ENCODE data around the gene ENTPD8. TPM values are rescaled to one million over a fixed set of nuclear protein-coding genes. Genes with fewer than 3 reads are reported as not detected.

Gene ENTPD8
- total and polyA plus RNA-seq, 10 of the 15 experiments (the other 5 are each of a cell fraction or from before 2014, with no cell fraction given), result not detected

GRCh38 chr9:137435980-137436760 is 5.0 kb downstream of the ENTPD8 start:
- no TSS peak for BruUV-seq (replicated peaks)
- WGBS (ENCODE audit: insufficient coverage, insufficient replicate concordance, low lambda C conversion rate, missing lambda C conversion rate), result 16% methylated on average over 36 of the region's 42 CpGs
- intact Hi-C loops (cut with micrococcal nuclease; ENCODE audit: unreplicated experiment), result no loop called here

More at GRCh38 chr9:137435980-137436760, 5.0 kb downstream of the ENTPD8 start:
- Histone ChIP-seq H3K27ac (ENCODE audit: control insufficient read depth, insufficient read depth) (no peak overlapping the region), H3K4me3 (no peak overlapping the region), H3K4me2 (ENCODE audit: control insufficient read depth, insufficient read depth) (no peak overlapping the region), H3K36me3 (ENCODE audit: control insufficient read depth in 2 of 2, insufficient read depth in 2 of 2, low read length in 1 of 2) (no peaks in the 10 kb centered on the region), H3K9me3 (replicated peaks; ENCODE audit: control insufficient read depth, insufficient read depth, low read length) (no peaks in the 10 kb centered on the region), H3K79me2 (ENCODE audit: control insufficient read depth, insufficient read depth, low read length) (no peaks in the 10 kb centered on the region), H2AFZ (ENCODE audit: control insufficient read depth, low read depth, low read length) (no peak overlapping the region), H4K20me1 (ENCODE audit: control insufficient read depth, insufficient read depth) (no peaks in the 10 kb centered on the region), H3K27me3 (replicated peaks in 1 of 2; ENCODE audit: control insufficient read depth in 2 of 2, insufficient read depth in 2 of 2, low read length in 1 of 2) (no peaks in the 10 kb centered on the region), H3K4me1 (ENCODE audit: control insufficient read depth, insufficient read depth, low read length) (no peaks in the 10 kb centered on the region), H3K9ac (ENCODE audit: control insufficient read depth, insufficient read depth, low read length) (no peak overlapping the region)
- SMC1A ChIA-PET (ENCODE audit: uncharacterized antibody, unreplicated experiment), result no interaction called here
- RAD21 ChIA-PET (ENCODE audit: unreplicated experiment), result no interaction called here
- POLR2A ChIA-PET, result no interaction called here
- DNase-seq (ENCODE audit: low read depth, low spot score), result no peak
- FAIRE-seq, result no peak
- CTCF ChIA-PET, result no interaction called here
- in situ Hi-C loops (cut with MboI), result no loop called here
- TF ChIP-seq PML (IDR thresholded peaks at IDR 0.05; ENCODE audit: low read length) (no peak), E2F8 (IDR thresholded peaks at IDR 0.05; ENCODE audit: low read depth, partially characterized antibody) (no peak), SP1 (IDR thresholded peaks at IDR 0.05; ENCODE audit: low read depth, low read length) (no peak), ESRRA (IDR thresholded peaks at IDR 0.05; ENCODE audit: low read length) (no peak), MTA3 (IDR thresholded peaks at IDR 0.05; ENCODE audit: borderline replicate concordance, low read length) (no peak), ZNF274 (IDR thresholded peaks at IDR 0.05; ENCODE audit: insufficient read depth, insufficient read length) (no peak), HCFC1 (IDR thresholded peaks at IDR 0.05; ENCODE audit: low read length) (no peak), BHLHE40 (IDR thresholded peaks at IDR 0.05; ENCODE audit: borderline replicate concordance in 1 of 2, low read depth in 2 of 2, low read length in 1 of 2) (no peak), STAT1 (conservative IDR thresholded peaks at IDR 0.05) (no peak), ELK1 (IDR thresholded peaks at IDR 0.05; ENCODE audit: low read depth, low read length) (no peak), RCOR1 (conservative IDR thresholded peaks at IDR 0.05; ENCODE audit: low read depth, low read length) (no peak), NFYB (IDR thresholded peaks at IDR 0.05; ENCODE audit: insufficient read depth, low read depth, low read length) (no peak), PAX8 (IDR thresholded peaks at IDR 0.05) (no peak), FOXK2 (IDR thresholded peaks at IDR 0.05) (no peak), SPI1 (IDR thresholded peaks at IDR 0.05; ENCODE audit: borderline replicate concordance, insufficient read depth, low read depth, low read length) (no peak)
- peak; percentile 87 for ATAC-seq
